ENCODE measurements around the gene CMSS1.

- TF ChIP-seq CTCF (IDR thresholded peaks at IDR 0.05) (no peak), POLR2A (IDR thresholded peaks at IDR 0.05) (no peak), EP300 (IDR thresholded peaks at IDR 0.05) (no peak), POLR2AphosphoS5 (IDR thresholded peaks at IDR 0.05) (no peak)
Measured at GRCh38 chr3:100159331-100160153, 341.9 kb downstream of the CMSS1 start.
